Left lung (tissue), 10 donors: ENCODE data around the gene ZNF566. TPM values are rescaled to one million over a fixed set of nuclear protein-coding genes. Genes with fewer than 3 reads are reported as not detected.
A peak's percentile ranks its signal among the peaks of the same experiment; 100 is the strongest.
"Not testable (repeated sequence)": the region's sequence is repeated elsewhere in the genome, so short reads cannot be mapped to it uniquely, and the experiment has no call there.

Source experiments
- ATAC-seq: fragments of 200-7000 bp; cut with Tn5 transposase; one replicate; pipeline ENCODE4 v1.9.1; 2020; ENCODE audit warnings: moderate library complexity
- DNase-seq, 4 donors: peaks; one replicate each; pipeline ENCODE4 v3.0.0-alpha.2; 2013 to 2020
- H3K27ac ChIP-seq, 2 donors: fragments of 200-600 bp; sonication (generic) in 1 of 2; one replicate each; pipeline versions ENCODE4 v1.5.0 to v1.8.0; 2020 to 2021
- H3K27me3 ChIP-seq, 2 donors: fragments of 200-600 bp; sonication (generic) in 1 of 2; one replicate each; pipeline versions ENCODE4 v1.5.0 to v1.8.0; 2020 to 2021
- H3K36me3 ChIP-seq, 2 donors: fragments of 200-600 bp; sonication (generic) in 1 of 2; one replicate each; pipeline versions ENCODE4 v1.5.0 to v1.8.0; 2020 to 2021
- H3K4me1 ChIP-seq, 2 donors: fragments of 200-600 bp; one replicate each; pipeline ENCODE4 v1.8.0; 2021
- H3K4me3 ChIP-seq, 2 donors: fragments of 200-600 bp; sonication (generic) in 1 of 2; one replicate each; pipeline versions ENCODE4 v1.5.0 to v1.8.0; 2020 to 2021; ENCODE audit warnings: mild to moderate bottlenecking in 1 of 2
- H3K9me3 ChIP-seq, 2 donors: fragments of 200-600 bp; sonication (generic) in 1 of 2; one replicate each; pipeline versions ENCODE4 v1.5.0 to v1.8.0; 2020 to 2021
- intact Hi-C, 2 donors: fragments of 100-400 bp; cut with DNase I; formaldehyde crosslinking; loops; one replicate each; pipeline versions ENCODE4 v1.11.2 to v1.14.2; 2022
- polyA plus RNA-seq, 6 donors: library from polyadenylated mRNA; unstranded; fragments of 120-200 nt; gene quantifications; one replicate each; pipeline ENCODE4 v1.2.1, GENCODE V29; 2013; ENCODE audit not compliant: insufficient read length in 6 of 6
- total RNA-seq, 2 donors: library from RNA; stranded (reverse); fragmentation: NEBNext Ultra II Directional; extraction: Animal tissue kit (Norgen Biotek cat#: 25700); gene quantifications; one replicate each; pipeline ENCODE4 v1.2.1, GENCODE V29; 2021
- TF ChIP-seq, protein P1 (sequence below), 2 donors: fragments of 200-600 bp; sonication (generic) in 1 of 2; IDR thresholded peaks; one replicate each; pipeline versions ENCODE4 v1.5.0 to v1.8.0; 2021; ENCODE audit warnings: antibody characterized with exemption in 2 of 2
- donor health status: DM: no; HTN: yes; CAD: no.
- donor health status: DM: no; HTN: no; CAD: no.

Gene ZNF566
- total and polyA plus RNA-seq, 8 donors, result 8.8 to 17.7 (median 15.2) TPM

DNA sequence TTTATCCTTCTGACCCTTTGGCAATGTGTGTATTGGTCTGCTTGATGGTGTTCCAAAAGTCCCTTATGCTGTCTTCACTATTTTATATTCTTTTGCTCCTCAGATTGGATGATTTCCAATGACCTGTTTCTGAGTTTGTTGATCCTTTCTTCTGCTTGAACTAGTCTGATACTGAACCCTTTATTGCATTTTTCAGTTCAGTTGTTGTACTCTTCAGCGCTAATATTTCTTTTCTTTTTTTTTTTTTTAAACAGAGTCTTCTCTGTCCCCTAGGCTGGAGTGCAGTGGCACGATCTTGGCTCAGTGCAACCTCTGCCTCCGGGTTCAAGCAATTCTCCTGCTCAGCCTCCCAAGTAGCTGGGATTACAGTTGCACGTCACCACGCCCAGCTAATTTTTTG, 12.6 kb upstream of the ZNF566 start:
- ATAC-seq (no peak), DNase-seq (peak in 1 of 4 donors; percentile 10)
- Histone ChIP-seq H3K27me3 (no peaks in the 10 kb centered on the region), H3K4me3 (no peak overlapping the region), H3K4me1 (no peaks in the 10 kb centered on the region), H3K27ac (no peak overlapping the region), H3K9me3 (peaks cover 0 to 100% of the 10 kb centered on the region in 2 donors), H3K36me3 (no peaks in the 10 kb centered on the region)
- intact Hi-C loops, result no loop called here
- TF ChIP-seq, protein P1, sequence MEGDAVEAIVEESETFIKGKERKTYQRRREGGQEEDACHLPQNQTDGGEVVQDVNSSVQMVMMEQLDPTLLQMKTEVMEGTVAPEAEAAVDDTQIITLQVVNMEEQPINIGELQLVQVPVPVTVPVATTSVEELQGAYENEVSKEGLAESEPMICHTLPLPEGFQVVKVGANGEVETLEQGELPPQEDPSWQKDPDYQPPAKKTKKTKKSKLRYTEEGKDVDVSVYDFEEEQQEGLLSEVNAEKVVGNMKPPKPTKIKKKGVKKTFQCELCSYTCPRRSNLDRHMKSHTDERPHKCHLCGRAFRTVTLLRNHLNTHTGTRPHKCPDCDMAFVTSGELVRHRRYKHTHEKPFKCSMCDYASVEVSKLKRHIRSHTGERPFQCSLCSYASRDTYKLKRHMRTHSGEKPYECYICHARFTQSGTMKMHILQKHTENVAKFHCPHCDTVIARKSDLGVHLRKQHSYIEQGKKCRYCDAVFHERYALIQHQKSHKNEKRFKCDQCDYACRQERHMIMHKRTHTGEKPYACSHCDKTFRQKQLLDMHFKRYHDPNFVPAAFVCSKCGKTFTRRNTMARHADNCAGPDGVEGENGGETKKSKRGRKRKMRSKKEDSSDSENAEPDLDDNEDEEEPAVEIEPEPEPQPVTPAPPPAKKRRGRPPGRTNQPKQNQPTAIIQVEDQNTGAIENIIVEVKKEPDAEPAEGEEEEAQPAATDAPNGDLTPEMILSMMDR (IDR thresholded peaks at IDR 0.05), result no peak

DNA sequence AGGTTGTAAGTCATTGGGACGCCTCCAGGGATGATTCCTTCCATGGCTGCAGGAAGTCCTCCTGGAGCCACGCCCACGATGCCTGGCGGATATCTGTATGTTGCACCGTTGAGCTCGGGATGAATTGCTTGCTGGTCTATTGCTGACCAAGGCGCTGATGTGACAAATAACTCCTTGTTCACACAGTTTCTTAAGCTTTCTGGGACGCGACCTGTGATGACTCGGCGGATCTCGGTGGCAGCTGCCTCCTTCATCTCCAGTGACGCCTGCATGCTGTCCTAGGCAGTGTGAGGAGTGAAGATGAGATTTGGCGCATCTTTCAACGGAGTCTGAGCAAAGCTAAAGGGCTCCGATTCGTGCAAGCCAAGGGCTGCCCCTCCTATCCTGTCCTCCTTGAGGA, 7.6 kb upstream of the ZNF566 start:
- intact Hi-C loops, result no loop called here
- H3K9me3 ChIP-seq, result peaks cover 0 to 86% of the 10 kb centered on the region in 2 donors
- no peak overlapping the region for H3K27ac ChIP-seq
- no peaks in the 10 kb centered on the region for H3K27me3 ChIP-seq
- no peak for ATAC-seq
- H3K36me3 ChIP-seq, result no peaks in the 10 kb centered on the region
- H3K4me1 ChIP-seq, result no peaks in the 10 kb centered on the region
- H3K4me3 ChIP-seq, result no peak overlapping the region
- TF ChIP-seq, protein P1 (IDR thresholded peaks at IDR 0.05), result no peak
- DNase-seq, result no peak

DNA sequence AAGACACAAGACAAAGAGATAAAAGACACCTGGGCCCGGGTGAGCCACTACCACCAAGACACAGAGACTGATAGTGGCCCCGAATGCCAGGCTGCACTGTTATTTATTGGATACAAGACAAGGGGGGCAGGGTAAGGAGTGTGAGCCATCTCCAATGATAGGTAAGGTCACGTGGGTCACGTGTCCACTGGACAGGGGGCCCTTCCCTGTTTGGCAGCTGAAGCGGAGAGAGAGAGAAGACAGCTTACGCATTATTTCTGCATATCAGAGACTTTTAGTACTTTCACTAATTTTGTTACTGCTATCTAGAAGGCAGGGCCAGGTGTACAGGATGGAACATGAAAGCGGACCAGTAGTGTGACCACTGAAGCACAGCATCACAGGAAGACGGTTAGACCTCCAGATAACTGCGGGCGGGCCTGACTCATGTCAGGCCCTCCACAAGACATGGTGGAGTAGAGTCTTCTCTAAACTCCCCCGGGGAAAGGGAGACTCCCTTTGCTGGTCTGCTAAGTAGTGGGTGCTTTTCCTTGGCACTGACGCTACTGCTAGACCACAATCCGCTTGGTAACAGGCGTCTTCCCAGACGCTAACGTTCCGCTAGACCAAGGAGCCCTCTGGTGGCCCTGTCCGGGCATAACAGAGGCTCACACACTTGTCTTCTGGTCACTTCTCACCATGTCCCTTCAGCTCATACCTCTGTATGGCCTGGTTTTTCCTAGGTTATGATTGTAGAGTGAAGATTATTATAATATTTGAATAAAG, 3.5 kb upstream of the ZNF566 start:
- Histone ChIP-seq H3K9me3 (peaks cover 0 to 46% of the 10 kb centered on the region in 2 donors), H3K4me1 (peaks cover 3 to 11% of the 10 kb centered on the region in 2 donors)
- H3K36me3 ChIP-seq, H3K4me3 ChIP-seq, ATAC-seq, H3K27me3 ChIP-seq, H3K27ac ChIP-seq, intact Hi-C loops: not testable (repeated sequence)
- DNase-seq, result peak in 2 of 4 donors; percentile 22 to 48
- TF ChIP-seq, protein P1 (IDR thresholded peaks at IDR 0.05), result peak; percentile 41 to 54

DNA sequence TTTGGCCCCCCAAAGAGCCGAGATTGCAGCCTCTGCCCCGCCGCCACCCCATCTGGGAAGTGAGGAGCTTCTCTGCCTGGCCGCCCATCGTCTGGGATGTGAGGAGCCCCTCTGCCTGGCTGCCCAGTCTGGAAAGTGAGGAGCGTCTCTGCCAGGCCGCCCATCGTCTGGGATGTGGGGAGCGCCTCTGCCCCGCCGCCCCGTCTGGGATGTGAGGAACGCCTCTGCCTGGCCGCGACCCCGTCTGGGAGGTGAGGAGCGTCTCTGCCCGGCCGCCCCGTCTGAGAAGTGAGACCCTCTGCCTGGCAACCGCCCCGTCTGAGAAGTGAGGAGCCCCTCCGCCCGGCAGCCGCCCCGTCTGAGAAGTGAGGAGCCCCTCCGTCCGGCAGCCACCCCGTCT, 1.5 kb upstream of the ZNF566 start:
- intact Hi-C loops, result not testable (repeated sequence)

DNA sequence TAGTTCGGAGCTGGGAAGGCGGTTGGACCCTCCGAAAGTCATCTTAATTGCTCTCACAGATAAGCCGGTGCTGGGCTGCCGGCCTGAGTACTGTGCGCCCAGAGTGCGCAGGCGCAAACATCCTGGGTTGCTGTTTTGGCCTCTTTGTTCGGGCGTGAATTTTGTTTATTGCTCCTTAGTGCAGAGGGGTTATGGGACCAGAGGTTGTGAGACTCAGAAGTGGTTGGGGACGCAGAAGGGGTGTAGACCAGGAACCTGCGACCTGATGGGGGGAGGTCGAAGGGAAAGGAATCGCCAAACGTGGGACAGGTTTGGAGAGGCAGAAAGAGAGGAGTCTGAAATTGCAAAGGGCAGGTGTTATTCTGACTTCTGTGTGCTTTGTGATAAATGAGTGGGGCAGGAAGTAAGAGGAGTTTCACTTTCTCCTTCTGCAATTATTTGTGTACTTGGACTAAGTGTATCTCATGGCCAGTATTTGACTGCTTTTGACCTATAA, 607 bp upstream of the ZNF566 start:
- Histone ChIP-seq H3K36me3 (peaks cover 0 to 10% of the 10 kb centered on the region in 2 donors), H3K4me3 (peak overlapping the region; percentile 64 to 71), H3K9me3 (peaks cover 0 to 36% of the 10 kb centered on the region in 2 donors), H3K27ac (peak overlapping the region; percentile 88 to 95), H3K27me3 (no peaks in the 10 kb centered on the region), H3K4me1 (peaks cover 3 to 17% of the 10 kb centered on the region in 2 donors)
- intact Hi-C loops, result no loop called here
- DNase-seq (peak in 3 of 4 donors; percentile 84 to 94 (median 87)), ATAC-seq (peak; percentile 1)
- TF ChIP-seq, protein P1 (IDR thresholded peaks at IDR 0.05), result no peak

More for the DNA sequence above, 1.5 kb upstream of the ZNF566 start:
- Histone ChIP-seq H3K4me1 (peaks cover 3 to 17% of the 10 kb centered on the region in 2 donors), H3K9me3 (peaks cover 0 to 33% of the 10 kb centered on the region in 2 donors)
- not testable (repeated sequence) for H3K27ac ChIP-seq, H3K4me3 ChIP-seq, H3K36me3 ChIP-seq, DNase-seq, H3K27me3 ChIP-seq, ATAC-seq
